GM12878 (cell line): ENCODE data around the gene TNFRSF1B.

Experiments
- BRCA1 ChIP-seq: IDR thresholded peaks from 2 replicates; pipeline ENCODE4 v1.6.1; 2011; ENCODE audit warnings: low read depth, low read length, improper control_type of control experiment
- EP300 ChIP-seq, 2 experiments: fragments of 150-350 bp in 1 of 2; IDR thresholded peaks; 2 replicates each; pipeline ENCODE4 v1.6.1; 2011 to 2012; ENCODE audit warnings: low read depth in 2 of 2, low read length in 2 of 2, borderline replicate concordance in 1 of 2, improper control_type of control experiment in 1 of 2, inconsistent platforms in 1 of 2; ENCODE audit not compliant: control insufficient read depth in 1 of 2
- FOS ChIP-seq: IDR thresholded peaks from 3 replicates; pipeline ENCODE4 v1.6.1; 2011; ENCODE audit warnings: borderline replicate concordance; ENCODE audit not compliant: insufficient read length; ENCODE audit errors: extremely low read depth
- POLR2AphosphoS5 ChIP-seq: IDR thresholded peaks from 2 replicates; pipeline ENCODE4 v1.6.1; 2011; ENCODE audit warnings: mild to moderate bottlenecking, low read length, inconsistent platforms
- RAD21 ChIP-seq: IDR thresholded peaks from 2 replicates; pipeline ENCODE4 v1.6.1; 2011; ENCODE audit warnings: mild to moderate bottlenecking, low read depth, low read length, moderate library complexity; ENCODE audit not compliant: insufficient read depth
- RBBP5 ChIP-seq: fragments of 200-600 bp; sonication (generic); conservative IDR thresholded peaks from 2 replicates; pipeline ENCODE4 v1.6.1; 2016
- RFX5 ChIP-seq: IDR thresholded peaks from 2 replicates; pipeline ENCODE4 v1.6.1; 2011; ENCODE audit warnings: low read depth, low read length, improper control_type of control experiment
- SMAD5 ChIP-seq: IDR thresholded peaks from 2 replicates; pipeline ENCODE4 v1.6.1; 2016; ENCODE audit warnings: antibody characterized with exemption, low read depth
- SP1 ChIP-seq: IDR thresholded peaks from one replicate; pipeline ENCODE4 v1.6.1; 2011; ENCODE audit warnings: low read depth, low read length
- ZZZ3 ChIP-seq: IDR thresholded peaks from 2 replicates; pipeline ENCODE4 v1.6.1; 2011; ENCODE audit warnings: low read depth; ENCODE audit not compliant: control insufficient read depth, insufficient read length
- TF ChIP-seq, protein P1 (sequence below), 3 experiments: IDR thresholded peaks in 2 of 3; conservative IDR thresholded peaks in 1 of 3; 2 replicates each; pipeline ENCODE4 v1.5.1; 2011; ENCODE audit warnings: low read depth in 3 of 3, low read length in 3 of 3, mild to moderate bottlenecking in 3 of 3, control low read depth in 2 of 3, moderate library complexity in 2 of 3, inconsistent platforms in 1 of 3, mixed read lengths in 1 of 3; ENCODE audit not compliant: control insufficient read depth in 2 of 3, insufficient read depth in 1 of 3; ENCODE audit errors: extremely low read depth in 1 of 3

DNA sequence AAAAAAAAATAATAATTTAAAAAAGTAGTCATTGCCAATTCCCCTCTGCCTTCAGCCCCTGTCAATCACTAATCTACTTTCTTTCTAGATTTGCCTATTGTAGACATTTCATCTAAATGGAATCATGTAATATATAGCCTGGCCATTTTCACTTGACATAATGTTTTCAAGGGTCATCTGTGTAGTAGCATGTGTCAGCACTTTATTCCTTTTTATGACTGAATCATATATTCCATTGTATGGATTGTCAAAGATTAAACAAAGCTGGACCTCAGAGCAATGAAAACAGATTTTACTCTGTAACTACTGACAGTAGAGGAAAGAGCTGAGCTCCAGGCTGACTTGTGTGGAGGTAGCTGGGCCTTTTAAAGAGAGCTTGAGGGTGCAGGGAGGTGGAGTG lies 78.9 kb downstream of the TNFRSF1B start:
- TF ChIP-seq, protein P1, sequence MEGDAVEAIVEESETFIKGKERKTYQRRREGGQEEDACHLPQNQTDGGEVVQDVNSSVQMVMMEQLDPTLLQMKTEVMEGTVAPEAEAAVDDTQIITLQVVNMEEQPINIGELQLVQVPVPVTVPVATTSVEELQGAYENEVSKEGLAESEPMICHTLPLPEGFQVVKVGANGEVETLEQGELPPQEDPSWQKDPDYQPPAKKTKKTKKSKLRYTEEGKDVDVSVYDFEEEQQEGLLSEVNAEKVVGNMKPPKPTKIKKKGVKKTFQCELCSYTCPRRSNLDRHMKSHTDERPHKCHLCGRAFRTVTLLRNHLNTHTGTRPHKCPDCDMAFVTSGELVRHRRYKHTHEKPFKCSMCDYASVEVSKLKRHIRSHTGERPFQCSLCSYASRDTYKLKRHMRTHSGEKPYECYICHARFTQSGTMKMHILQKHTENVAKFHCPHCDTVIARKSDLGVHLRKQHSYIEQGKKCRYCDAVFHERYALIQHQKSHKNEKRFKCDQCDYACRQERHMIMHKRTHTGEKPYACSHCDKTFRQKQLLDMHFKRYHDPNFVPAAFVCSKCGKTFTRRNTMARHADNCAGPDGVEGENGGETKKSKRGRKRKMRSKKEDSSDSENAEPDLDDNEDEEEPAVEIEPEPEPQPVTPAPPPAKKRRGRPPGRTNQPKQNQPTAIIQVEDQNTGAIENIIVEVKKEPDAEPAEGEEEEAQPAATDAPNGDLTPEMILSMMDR (IDR thresholded peaks at IDR 0.05 in 2 of 3, conservative IDR thresholded peaks at IDR 0.05 in 1 of 3; ENCODE audit: control insufficient read depth in 2 of 3, extremely low read depth in 1 of 3, insufficient read depth in 1 of 3, low read depth in 3 of 3, low read length in 3 of 3) = no peak
- TF ChIP-seq SMAD5 = no peak
- no peak for TF ChIP-seq BRCA1
- no peak for TF ChIP-seq RBBP5
- TF ChIP-seq POLR2AphosphoS5 = no peak
- TF ChIP-seq EP300 (IDR thresholded peaks at IDR 0.05; ENCODE audit: borderline replicate concordance in 1 of 2, control insufficient read depth in 1 of 2, low read depth in 2 of 2, low read length in 2 of 2) = no peak
- no peak for TF ChIP-seq SP1
- TF ChIP-seq FOS = no peak
- TF ChIP-seq ZZZ3 = no peak
- TF ChIP-seq RAD21 = no peak
- no peak for TF ChIP-seq RFX5
